ENCODE results near the gene MEG3.

Gene MEG3

DNA sequence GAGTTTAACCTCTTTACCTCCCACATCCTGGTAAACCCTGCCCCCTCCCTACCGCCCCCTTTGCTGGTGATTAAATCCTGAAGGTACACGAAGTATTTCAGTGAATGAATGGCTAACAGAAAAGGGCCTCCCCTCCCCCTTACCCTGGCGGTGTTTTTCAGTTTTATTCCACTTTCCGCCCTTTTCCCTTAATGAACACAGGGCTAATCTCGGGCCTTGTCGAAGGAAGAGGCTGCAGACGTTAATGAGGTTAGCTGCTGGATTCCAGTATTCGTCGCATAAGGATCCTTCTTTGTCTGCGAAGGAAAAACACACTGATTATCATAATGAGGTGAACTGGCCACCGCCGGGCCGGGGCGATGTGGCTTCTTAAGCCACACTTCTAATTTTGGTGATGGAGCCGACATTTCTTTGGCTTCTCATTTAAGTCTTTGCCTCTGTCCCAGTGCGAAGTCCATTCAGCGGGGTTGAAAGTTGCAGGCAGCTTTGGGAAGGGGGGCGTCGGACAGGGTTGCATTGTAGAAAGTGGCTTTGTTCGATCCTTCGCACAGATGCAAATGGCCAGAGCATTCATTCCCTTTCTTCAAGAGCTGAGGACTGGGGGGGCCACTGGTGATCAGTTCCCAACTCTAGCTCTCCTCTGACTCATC is 6.5 kb downstream of the MEG3 start:
- POLR2A ChIA-PET, result no interaction called here
- TF ChIP-seq BHLHE40 (IDR thresholded peaks at IDR 0.05; ENCODE audit: borderline replicate concordance), result no peak
- TF ChIP-seq LEF1 (IDR thresholded peaks at IDR 0.05; ENCODE audit: borderline replicate concordance), result no peak
- TF ChIP-seq CTBP1 (IDR thresholded peaks at IDR 0.05; ENCODE audit: borderline replicate concordance), result no peak
- no peak for TF ChIP-seq ELF4 (IDR thresholded peaks at IDR 0.05)
- TF ChIP-seq FOXA1 (IDR thresholded peaks at IDR 0.05), result no peak
- TF ChIP-seq FOXK2 (IDR thresholded peaks at IDR 0.05), result no peak
- TF ChIP-seq, protein P1, sequence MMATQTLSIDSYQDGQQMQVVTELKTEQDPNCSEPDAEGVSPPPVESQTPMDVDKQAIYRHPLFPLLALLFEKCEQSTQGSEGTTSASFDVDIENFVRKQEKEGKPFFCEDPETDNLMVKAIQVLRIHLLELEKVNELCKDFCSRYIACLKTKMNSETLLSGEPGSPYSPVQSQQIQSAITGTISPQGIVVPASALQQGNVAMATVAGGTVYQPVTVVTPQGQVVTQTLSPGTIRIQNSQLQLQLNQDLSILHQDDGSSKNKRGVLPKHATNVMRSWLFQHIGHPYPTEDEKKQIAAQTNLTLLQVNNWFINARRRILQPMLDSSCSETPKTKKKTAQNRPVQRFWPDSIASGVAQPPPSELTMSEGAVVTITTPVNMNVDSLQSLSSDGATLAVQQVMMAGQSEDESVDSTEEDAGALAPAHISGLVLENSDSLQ (IDR thresholded peaks at IDR 0.05), result no peak
- TF ChIP-seq ARNT (IDR thresholded peaks at IDR 0.05), result no peak
- TF ChIP-seq TARDBP (IDR thresholded peaks at IDR 0.05), result no peak
- no peak for TF ChIP-seq FOXM1 (IDR thresholded peaks at IDR 0.05; ENCODE audit: borderline replicate concordance)
- no peak for TF ChIP-seq HDGF (IDR thresholded peaks at IDR 0.05; ENCODE audit: borderline replicate concordance)
- no peak for TF ChIP-seq ZNF384 (IDR thresholded peaks at IDR 0.05)
- TF ChIP-seq SUZ12 (IDR thresholded peaks at IDR 0.05), result no peak
- no peak for TF ChIP-seq NFRKB (IDR thresholded peaks at IDR 0.05)
- no peak for TF ChIP-seq L3MBTL2 (conservative IDR thresholded peaks at IDR 0.05)
- TF ChIP-seq SP1 (IDR thresholded peaks at IDR 0.05), result no peak
- CTCF ChIA-PET, result interaction anchor here (1.6 kb wide), 1 partner anchor 68 kb away, joined by 6 read pairs; no protein-coding TSS in a partner anchor
- no peak for DNase-seq (ENCODE audit: extremely low spot score)

DNA sequence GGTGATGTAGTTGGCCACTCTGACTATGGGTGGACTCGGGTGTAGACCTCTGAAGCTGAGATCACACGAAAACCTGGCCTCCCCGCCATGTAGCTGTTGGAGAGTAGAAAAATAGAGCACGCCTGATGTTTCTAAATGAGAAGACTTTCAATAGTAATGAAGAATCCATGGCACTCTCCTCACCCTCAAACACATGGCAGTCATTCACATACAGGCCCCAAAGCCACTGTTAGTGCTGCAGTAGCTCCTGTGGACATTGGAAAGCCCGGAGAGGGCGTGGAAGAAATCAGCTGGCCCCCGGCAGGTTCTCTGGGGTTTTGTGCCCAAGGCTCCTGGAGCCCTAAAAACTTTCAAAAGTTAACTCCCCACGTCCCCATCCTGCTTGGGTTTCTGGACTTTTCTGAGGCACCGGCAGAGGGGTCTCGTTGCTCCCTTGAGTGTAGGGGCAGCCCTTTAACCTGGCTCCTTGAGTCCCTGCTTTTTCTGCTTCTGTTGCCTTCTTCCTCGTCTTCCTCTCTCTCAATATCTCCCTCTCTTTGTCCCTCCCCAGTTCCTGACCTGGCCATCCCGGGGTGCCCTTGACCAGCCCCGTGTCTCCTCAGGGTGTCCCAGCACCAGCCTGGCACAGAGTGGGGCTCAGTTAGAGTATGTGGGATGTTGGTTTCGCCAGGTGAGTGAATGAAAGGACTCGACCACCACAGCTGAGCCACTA is 8.3 kb downstream of the MEG3 start:
- CTCF ChIA-PET, result no interaction called here
- DNase-seq (ENCODE audit: extremely low spot score), result no peak
- TF ChIP-seq, protein P1 (IDR thresholded peaks at IDR 0.05), result no peak
- no peak for TF ChIP-seq ELF4 (IDR thresholded peaks at IDR 0.05)
- TF ChIP-seq SP1 (IDR thresholded peaks at IDR 0.05), result no peak
- no peak for TF ChIP-seq CTBP1 (IDR thresholded peaks at IDR 0.05; ENCODE audit: borderline replicate concordance)
- TF ChIP-seq HDGF (IDR thresholded peaks at IDR 0.05; ENCODE audit: borderline replicate concordance), result no peak
- POLR2A ChIA-PET, result no interaction called here

DNA sequence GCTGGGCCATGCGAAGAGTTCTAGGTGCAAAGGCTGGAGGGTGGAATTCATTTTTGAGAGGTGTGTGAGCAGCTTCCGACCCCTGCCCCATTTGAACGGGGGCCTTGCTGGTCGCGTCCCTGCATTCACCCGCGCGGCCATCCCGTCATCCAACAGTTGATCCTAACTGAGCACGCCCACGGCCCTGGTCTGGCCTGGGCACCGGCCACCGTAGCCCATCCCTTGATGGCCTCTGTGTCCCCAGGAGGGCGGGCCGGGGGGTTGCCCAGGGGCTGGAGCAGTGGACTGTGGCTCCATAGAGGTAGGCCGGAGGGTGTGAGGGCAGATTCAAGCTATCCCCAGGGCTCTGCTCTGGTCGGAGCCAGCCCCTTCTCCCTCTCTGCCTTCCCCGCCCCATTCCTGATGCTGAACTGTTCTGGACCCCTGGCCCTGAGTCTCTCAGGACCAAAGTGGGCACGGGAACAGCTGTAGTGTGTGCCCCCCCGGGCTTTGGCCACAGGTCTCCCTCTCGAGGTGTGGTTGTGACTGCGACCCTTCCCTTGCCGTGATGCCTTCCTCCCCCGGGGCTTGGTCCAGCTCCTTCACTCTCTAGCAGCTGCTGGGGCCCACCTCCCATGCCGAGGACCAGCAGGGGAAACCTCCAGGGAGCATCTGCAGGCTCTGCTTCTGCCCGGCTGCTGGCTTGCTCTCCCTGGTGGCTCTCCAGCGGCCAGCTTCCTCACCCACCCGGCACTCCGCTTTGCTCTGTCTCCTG is 9.1 kb downstream of the MEG3 start:
- no peak for DNase-seq (ENCODE audit: extremely low spot score)
- ChIA-PET POLR2A (no interaction called here), CTCF (no interaction called here)
- TF ChIP-seq TARDBP (IDR thresholded peaks at IDR 0.05) (no peak), SP1 (IDR thresholded peaks at IDR 0.05) (no peak), LEF1 (IDR thresholded peaks at IDR 0.05; ENCODE audit: borderline replicate concordance) (no peak), ARNT (IDR thresholded peaks at IDR 0.05) (no peak), BHLHE40 (IDR thresholded peaks at IDR 0.05; ENCODE audit: borderline replicate concordance) (no peak), ELF4 (IDR thresholded peaks at IDR 0.05) (no peak), ZNF384 (IDR thresholded peaks at IDR 0.05) (no peak), FOXA1 (IDR thresholded peaks at IDR 0.05) (no peak), CTBP1 (IDR thresholded peaks at IDR 0.05; ENCODE audit: borderline replicate concordance) (no peak), L3MBTL2 (conservative IDR thresholded peaks at IDR 0.05) (no peak), FOXK2 (IDR thresholded peaks at IDR 0.05) (no peak), NFRKB (IDR thresholded peaks at IDR 0.05) (no peak), SUZ12 (IDR thresholded peaks at IDR 0.05) (no peak), FOXM1 (IDR thresholded peaks at IDR 0.05; ENCODE audit: borderline replicate concordance) (no peak), HDGF (IDR thresholded peaks at IDR 0.05; ENCODE audit: borderline replicate concordance) (no peak)
- TF ChIP-seq, protein P1 (IDR thresholded peaks at IDR 0.05), result no peak

DNA sequence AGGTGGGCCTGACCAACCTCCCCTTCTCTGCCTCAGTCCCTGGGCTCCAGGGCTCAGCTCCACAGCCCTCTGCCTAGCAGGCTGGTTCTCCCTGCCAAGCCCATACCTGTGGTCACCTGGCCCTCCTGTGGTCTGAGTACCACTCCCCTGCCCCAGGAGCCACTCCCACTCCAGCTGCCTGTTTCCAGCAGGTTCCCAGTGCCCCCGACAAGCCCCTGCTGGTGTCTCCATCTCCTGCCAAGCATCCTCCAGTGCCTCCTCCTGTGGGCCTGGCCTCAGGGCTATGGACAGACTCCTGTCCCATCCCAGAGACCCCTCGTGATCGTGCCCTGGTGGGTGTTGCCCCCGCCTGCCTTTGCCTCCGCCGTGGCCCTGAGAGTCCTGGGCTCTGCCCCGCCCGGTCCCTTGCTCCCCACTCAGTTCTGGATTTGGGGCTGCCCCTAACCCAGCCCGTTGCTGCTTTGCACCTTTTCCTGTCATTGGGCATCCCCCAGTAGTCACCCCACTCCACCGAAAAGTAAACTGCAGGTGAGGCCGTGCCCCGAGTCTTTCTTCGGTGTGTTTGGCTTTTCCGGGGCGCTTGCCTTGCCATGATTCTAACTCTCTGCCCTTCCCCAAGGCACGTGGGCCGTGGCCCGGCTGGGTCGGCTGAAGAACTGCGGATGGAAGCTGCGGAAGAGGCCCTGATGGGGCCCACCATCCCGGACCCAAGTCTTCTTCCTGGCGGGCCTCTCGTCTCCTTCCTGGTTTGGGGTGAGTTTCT is 9.8 kb downstream of the MEG3 start:
- POLR2A ChIA-PET, result no interaction called here
- DNase-seq (ENCODE audit: extremely low spot score), result no peak
- CTCF ChIA-PET, result no interaction called here
- TF ChIP-seq TARDBP (IDR thresholded peaks at IDR 0.05), result no peak
- TF ChIP-seq SP1 (IDR thresholded peaks at IDR 0.05), result no peak
- no peak for TF ChIP-seq ARNT (IDR thresholded peaks at IDR 0.05)
- no peak for TF ChIP-seq FOXA1 (IDR thresholded peaks at IDR 0.05)
- TF ChIP-seq, protein P1 (IDR thresholded peaks at IDR 0.05), result no peak
- no peak for TF ChIP-seq SUZ12 (IDR thresholded peaks at IDR 0.05)
- no peak for TF ChIP-seq ZNF384 (IDR thresholded peaks at IDR 0.05)

DNA sequence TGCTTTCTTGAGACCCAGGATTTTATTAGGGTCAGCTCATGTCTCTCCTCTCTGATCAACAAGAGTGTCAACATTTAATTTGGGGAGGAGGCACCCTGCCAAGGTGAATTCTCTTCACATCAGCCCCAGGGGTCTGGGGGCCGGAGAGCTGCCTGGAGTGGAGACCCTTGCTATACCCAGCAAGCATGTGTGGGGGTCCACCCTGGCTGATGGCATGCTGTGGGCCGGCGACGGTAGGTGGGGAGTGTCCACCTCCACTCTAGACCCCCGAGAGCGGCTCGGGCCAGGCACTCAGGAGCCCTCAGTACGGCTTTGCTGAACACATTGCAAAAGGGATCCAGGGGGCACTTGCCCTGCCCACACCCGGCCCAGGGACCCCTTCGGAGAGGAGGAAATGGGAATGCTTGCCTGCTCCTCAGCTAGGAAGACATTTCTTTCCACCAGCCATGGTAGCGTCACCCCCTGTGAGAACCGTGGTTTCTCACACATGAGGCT is 10.4 kb downstream of the MEG3 start:
- POLR2A ChIA-PET, result no interaction called here
- DNase-seq (ENCODE audit: extremely low spot score), result no peak
- CTCF ChIA-PET, result no interaction called here
- TF ChIP-seq TARDBP (IDR thresholded peaks at IDR 0.05), result no peak
- TF ChIP-seq LEF1 (IDR thresholded peaks at IDR 0.05; ENCODE audit: borderline replicate concordance), result no peak
- no peak for TF ChIP-seq ELF4 (IDR thresholded peaks at IDR 0.05)
- TF ChIP-seq SP1 (IDR thresholded peaks at IDR 0.05), result no peak

Data from HEK293T (cell line).